Measurements from ENCODE around the gene METTL22.

The METTL22 gene

DNA sequence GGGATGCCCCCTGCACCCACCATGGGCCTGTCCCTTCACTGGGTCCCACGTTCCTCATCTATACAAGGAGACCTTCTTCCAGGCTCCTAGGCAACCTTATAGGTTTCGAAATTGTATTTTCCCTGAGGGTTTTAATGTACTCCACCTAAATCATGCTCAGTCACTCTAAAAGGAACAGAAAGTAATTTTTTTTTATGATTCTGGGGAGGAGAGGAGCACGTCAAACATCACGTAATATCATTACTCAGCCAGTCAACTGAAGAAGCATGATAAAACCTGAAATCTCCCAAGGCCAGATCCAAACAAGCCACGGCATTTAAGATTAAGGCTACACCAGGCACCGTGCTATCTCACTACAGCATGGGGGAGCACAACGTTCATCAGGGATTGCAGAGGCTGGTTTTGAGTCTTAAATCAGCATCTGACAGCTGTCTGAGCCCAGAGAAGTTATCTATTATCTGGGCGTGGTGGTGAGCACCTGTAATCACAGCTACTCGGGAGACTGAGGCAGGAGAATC lies 27.3 kb upstream of the METTL22 start:
- DNase-seq (ENCODE audit: low spot score): no peak

DNA sequence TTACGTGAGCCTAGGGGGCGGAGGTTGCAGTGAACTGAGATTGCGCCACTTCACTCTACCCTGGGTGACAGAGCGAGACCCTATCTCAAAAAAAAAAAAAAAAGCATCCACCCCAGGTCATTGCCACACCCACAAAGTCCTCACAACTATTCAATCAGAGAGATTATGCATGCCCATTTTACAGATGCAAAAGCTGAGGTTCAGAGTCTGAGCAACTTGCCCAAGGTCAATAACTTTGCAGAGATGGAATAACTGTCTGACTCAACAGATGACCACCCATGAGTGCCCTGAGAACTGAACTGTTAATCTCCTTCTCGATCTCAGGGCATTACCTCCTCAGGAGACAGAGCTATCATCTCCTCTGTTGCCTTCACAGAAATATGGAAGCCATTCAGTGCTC lies 25.7 kb upstream of the METTL22 start:
- no peak for DNase-seq (ENCODE audit: low spot score)

- no peak for DNase-seq (ENCODE audit: low spot score)
Observed at GRCh38 chr16:8596581-8596980, 24.9 kb upstream of the METTL22 start.

- DNase-seq (ENCODE audit: low spot score): no peak
Observed at GRCh38 chr16:8600144-8600775, 21.2 kb upstream of the METTL22 start.

- DNase-seq (ENCODE audit: low spot score): no peak
Observed at GRCh38 chr16:8605554-8605953, 15.9 kb upstream of the METTL22 start.

GRCh38 chr16:8607214-8607613 lies 14.3 kb upstream of the METTL22 start:
- no peak for DNase-seq (ENCODE audit: low spot score)

- DNase-seq (ENCODE audit: low spot score): no peak
Observed at GRCh38 chr16:8611122-8611521, 10.4 kb upstream of the METTL22 start.

DNA sequence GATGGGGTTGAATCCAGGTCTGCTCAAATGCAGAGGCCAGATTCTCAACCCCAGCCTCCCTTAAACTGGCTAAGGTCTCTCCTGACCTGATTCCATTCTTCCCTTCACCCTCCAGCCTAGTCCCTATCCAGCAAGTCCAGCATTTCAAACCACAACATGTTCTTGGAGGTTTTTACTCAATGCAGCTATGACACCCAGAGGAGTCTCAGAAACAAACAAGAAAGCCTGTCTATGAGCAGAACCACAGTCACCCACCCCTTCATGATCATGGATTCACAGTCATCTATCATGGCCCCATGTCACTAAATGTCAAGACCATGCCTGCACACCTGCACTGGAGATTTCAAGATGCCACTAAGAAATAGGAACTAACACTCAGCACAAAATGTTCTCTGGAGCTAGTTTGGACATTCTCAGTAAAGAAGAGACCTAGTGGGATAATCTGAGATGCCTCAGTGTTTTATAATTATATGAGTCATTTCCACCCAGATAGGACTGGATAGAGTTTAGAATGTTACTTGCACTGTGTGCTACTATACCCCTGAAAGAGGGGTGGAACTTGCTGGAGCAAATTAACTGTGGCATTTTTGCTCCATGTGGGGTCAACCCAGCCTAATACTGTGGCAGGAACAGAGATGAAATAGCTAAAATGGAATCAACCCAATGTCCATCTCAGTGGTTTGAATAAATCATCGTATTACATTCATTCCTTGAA lies 9.5 kb upstream of the METTL22 start:
- no peak for DNase-seq (ENCODE audit: low spot score)

GRCh38 chr16:8614435-8615029 lies 7.0 kb upstream of the METTL22 start:
- no peak for DNase-seq (ENCODE audit: low spot score)

DNA sequence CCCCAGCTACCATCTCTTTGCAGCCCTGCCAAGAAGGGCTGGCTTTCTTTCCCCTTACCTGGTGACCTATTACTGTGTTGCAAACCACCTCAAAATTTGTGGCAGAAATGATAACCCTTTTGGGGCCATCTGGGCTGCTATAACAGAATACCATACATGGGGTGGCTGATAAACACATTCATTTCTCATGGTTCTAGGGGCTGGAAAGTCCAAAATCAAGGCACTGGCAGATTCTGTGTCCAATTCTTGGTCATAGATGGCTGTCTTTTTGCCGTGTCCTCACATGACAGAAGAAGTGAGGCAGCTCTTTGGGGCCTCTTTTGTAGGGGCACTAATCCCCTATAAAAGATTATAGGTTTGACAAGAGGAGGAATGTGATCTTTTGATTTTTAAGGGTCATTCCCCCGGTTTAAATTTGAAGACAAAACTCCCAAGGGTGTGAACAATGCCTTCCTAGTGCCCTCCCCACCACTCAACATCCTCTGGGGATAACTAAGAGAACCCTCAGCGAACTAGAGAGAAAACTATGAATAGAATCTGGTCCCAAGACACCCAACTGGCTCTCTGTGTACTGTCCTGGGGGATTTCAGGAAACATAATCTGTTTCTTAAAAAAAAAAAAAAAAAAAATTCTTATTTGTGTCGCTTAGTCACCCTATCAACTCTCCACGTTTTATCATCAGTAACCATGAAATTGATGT lies 1.7 kb upstream of the METTL22 start:
- DNase-seq (ENCODE audit: low spot score): no peak

- no peak for DNase-seq (ENCODE audit: low spot score)
Observed at GRCh38 chr16:8620535-8620934, 963 bp upstream of the METTL22 start.

- no peak for DNase-seq (ENCODE audit: low spot score)
Observed at GRCh38 chr16:8621222-8621571, 301 bp upstream of the METTL22 start.

GRCh38 chr16:8622315-8622656 lies 788 bp downstream of the METTL22 start:
- DNase-seq (ENCODE audit: low spot score): no peak

DNA sequence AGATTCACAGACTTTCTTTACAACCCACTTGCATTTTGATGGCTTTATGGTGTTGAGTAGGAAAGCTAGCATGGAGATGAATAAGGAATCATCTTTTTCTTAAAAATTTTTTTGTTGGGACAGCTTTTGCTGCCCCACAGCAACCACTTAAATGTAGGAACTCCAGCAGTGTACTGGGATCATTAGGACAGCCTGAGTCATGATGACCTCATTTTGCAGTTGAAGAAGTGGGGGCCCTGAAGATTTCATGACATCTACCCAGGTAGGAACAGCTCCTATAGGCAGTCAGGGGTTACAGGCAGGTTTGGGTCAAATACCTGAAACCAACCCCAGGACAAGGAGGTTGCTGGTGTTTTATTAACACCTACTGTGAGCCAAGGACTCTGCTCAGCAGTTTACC lies 2.1 kb downstream of the METTL22 start:
- peak; percentile 49 for DNase-seq (ENCODE audit: low spot score)

DNA sequence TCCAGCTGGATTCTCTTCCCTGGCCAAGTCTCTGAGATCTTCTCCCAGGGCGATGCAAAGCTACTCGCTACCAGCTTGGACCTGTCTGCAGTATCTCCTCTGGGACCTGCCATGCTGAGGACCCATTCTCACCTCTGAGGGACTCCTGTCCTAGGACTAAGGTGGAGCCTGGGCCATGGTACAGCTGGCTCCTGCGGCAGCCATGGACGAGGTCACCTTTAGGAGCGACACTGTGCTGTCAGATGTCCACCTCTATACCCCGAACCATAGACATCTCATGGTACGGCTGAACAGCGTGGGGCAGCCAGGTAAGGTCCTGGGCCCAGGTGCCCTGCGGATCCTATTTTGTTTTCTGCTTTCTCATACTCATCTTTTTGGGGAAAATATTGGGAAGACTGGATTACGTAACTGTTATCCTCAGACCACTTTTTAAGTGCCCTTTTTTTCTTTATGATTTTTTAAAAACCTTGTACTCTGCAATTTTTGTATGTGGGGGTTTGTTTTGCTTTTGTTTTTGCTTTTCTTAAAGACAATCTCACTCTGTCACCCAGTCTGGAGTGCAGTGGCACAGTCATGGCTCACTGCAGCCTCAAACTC lies 4.1 kb downstream of the METTL22 start:
- no peak for DNase-seq (ENCODE audit: low spot score)

GRCh38 chr16:8626946-8627345 lies 5.4 kb downstream of the METTL22 start:
- DNase-seq (ENCODE audit: low spot score): no peak

GRCh38 chr16:8627456-8627855 lies 6.0 kb downstream of the METTL22 start:
- no peak for DNase-seq (ENCODE audit: low spot score)

DNA sequence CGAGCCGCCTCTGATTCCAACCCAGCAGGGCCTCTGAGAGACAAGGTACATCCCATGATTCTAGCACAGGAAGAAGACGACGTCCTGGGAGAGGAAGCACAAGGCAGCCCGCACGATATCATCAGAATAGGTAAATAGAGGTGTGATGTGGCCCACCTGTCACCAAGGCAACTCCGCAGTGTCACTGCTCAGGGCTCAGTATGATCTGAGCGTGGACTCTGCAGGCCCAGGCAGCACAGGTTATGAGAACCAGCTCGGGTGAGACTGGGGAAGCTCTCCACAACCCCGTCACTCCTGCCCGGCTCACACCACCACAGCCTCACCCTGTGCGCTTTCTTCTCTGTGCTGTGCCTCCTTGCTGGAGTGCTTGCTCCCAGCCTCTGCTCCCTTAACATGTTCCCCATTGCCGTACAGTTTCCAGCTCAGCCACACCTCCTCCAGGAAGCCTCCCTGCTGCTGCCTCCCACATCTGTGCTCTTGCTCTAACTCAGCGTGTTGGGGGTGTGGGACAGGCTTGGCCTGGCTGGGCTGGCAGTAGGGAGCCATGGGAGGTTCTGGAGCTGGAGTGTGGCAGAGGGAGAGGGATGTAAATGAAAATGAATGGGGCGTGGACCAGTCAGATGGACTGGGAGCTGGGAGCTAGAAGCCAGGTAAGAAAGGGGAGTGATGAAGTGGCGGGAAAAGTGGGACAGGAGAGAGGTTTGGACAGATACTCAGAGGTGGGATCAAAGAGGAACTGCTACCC lies 7.7 kb downstream of the METTL22 start:
- no peak for DNase-seq (ENCODE audit: low spot score)

DNA sequence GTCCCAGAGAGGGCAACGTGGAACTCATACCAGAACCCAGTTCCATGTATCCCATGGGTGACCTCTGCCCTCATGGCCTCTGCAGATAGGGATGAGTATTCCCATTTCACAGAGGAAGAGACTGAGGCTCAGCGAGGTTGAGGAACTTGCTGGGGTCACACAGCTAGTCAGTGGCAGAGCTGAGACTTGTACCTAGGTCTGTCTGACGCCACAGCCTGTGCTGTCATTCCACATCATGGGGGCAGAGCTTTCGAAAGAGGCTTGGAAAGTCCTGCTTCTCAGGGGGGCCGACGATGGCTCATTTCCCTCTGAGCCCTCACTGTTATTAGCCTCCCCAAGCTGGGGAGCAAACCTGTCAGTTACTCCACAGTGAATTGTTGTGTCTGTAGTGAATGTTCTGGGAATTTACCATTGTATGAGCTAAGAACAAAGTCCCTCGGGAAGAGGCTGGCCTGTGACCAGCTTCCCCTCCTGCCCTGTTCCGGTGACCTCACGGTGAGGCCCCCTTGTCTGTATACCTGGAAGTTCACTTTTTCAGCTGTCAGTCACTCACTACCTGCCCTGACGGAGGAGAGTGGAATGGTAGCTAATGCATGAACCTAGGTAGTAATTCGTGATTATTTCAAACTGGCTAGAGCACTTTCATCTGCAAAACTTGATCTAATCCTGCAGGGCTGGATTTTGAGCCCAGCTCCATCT lies 8.9 kb downstream of the METTL22 start:
- no peak for DNase-seq (ENCODE audit: low spot score)

- no peak for DNase-seq (ENCODE audit: low spot score)
Observed at GRCh38 chr16:8631373-8631772, 9.9 kb downstream of the METTL22 start.

DNA sequence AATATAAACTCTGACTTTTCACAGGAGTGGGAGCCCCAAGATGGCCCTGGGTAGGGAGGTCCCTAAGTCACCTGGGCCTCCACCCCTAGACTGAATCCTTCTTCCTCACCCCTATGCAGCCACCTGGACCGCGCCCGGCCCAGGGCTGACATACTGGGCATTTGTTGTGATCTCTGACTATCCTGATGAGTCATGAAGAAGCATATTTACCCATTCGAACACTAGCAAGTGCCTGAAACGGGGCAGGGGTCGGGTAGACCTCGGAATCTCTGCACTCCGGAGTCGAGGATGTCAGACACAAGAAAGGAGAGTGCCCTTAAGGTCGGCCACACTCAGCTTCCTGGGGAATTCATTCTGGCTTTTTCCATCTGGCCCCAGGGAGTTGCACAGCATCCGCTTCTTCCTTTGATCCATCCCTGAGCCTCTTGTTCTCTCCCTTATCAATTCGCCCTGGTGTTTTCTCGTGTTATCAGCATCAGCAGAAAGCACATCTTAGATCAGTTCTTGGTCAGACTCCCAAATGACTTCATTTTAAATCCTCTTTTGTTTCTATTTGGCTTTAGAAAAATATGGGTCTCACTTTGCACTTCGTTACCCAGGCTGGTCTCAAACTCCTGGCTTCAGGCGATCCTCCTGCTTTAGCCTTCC lies 10.4 kb downstream of the METTL22 start:
- DNase-seq (ENCODE audit: low spot score): no peak

All from RKO (cell line).